HG03521 (cell line): ENCODE data around the gene KRTAP19-8.

Experiments
- ATAC-seq: cut with Tn5 transposase; IDR thresholded peaks from one replicate; pipeline ENCODE4 v1.9.1; 2021; ENCODE audit warnings: mild to moderate bottlenecking, moderate library complexity; ENCODE audit not compliant: unreplicated experiment

Gene KRTAP19-8

GRCh38 chr21:31012133-31013089 lies 25.9 kb downstream of the KRTAP19-8 start:
- ATAC-seq = no peak

GRCh38 chr21:31011412-31011811 lies 26.9 kb downstream of the KRTAP19-8 start:
- ATAC-seq = no peak

- ATAC-seq = no peak
These were observed 29.9 kb downstream of the KRTAP19-8 start for GRCh38 chr21:31008355-31008754.

- ATAC-seq = no peak
These were observed 33.3 kb downstream of the KRTAP19-8 start for GRCh38 chr21:31005019-31005418.

GRCh38 chr21:31003471-31003870 lies 34.8 kb downstream of the KRTAP19-8 start:
- no peak for ATAC-seq

GRCh38 chr21:30997541-30997940 lies 40.7 kb downstream of the KRTAP19-8 start:
- no peak for ATAC-seq

- no peak for ATAC-seq
These were observed 41.5 kb downstream of the KRTAP19-8 start for GRCh38 chr21:30996728-30997127.

GRCh38 chr21:30994932-30995331 lies 43.3 kb downstream of the KRTAP19-8 start:
- no peak for ATAC-seq

GRCh38 chr21:30990514-30991262 lies 47.6 kb downstream of the KRTAP19-8 start:
- ATAC-seq = no peak

- ATAC-seq = no peak
These were observed 49.6 kb downstream of the KRTAP19-8 start for GRCh38 chr21:30988706-30989105.
